ENCODE measurements around the gene P2RY12. TPM values are rescaled to one million over a fixed set of nuclear protein-coding genes. Genes with fewer than 3 reads are reported as not detected.

P2RY12 gene
- polyA plus RNA-seq, 3 donors from 2014 or later = 0.17 to 0.32 TPM; not detected in 1

- H3K36me3 Mint-ChIP-seq = no peaks in the 10 kb centered on the region
- H3K4me1 Mint-ChIP-seq = peaks cover 14 to 19% of the 10 kb centered on the region in 2 donors
- no peak for DNase-seq
- peaks cover 0 to 6% (median 5%) of the 10 kb centered on the region in 3 donors for H3K27me3 Mint-ChIP-seq (ENCODE audit: low read depth in 3 of 3)
- H3K4me3 Mint-ChIP-seq = no peak overlapping the region
- H3K27ac Mint-ChIP-seq = no peak overlapping the region
- H3K9me3 Mint-ChIP-seq = no peaks in the 10 kb centered on the region
Measured at GRCh38 chr3:151351219-151351618, 33.3 kb downstream of the P2RY12 start.

DNA sequence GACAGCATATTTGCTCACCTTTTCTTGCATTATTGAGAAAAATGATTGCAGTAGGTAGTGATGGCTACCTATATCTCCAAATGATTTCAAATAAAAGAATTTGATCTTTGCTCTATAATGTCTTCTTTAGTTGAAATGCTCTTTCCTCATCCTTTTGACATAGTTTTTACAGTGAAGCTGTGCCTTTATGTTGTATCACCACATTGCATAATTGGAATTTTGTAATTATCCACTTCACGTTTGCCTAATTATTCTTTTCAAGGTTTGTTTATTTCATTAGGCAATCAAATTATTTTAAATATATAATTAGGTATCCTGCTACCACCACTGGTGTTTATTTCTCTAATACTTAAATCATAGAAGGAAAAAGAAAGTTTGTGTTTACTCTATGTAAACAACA, 33.9 kb downstream of the P2RY12 start:
- H3K27me3 Mint-ChIP-seq (ENCODE audit: low read depth in 3 of 3) = peaks cover 0 to 6% (median 5%) of the 10 kb centered on the region in 3 donors
- no peak overlapping the region for H3K4me3 Mint-ChIP-seq
- peaks cover 20 to 25% of the 10 kb centered on the region in 2 donors for H3K4me1 Mint-ChIP-seq

GRCh38 chr3:151347432-151347831, 37.1 kb downstream of the P2RY12 start:
- peaks cover 20 to 31% of the 10 kb centered on the region in 2 donors for H3K4me1 Mint-ChIP-seq
- peak overlapping the region in 1 of 5 donors; percentile 3 for H3K4me3 Mint-ChIP-seq
- no peaks in the 10 kb centered on the region for H3K9me3 Mint-ChIP-seq
- peak in 1 of 3 donors; percentile 9 for DNase-seq
- peaks cover 2 to 9% (median 6%) of the 10 kb centered on the region in 3 donors for H3K27me3 Mint-ChIP-seq (ENCODE audit: low read depth in 3 of 3)
- peak overlapping the region in 2 of 6 donors; percentile 28 to 62 for H3K27ac Mint-ChIP-seq
- H3K36me3 Mint-ChIP-seq = no peaks in the 10 kb centered on the region

More for the DNA sequence above, 33.9 kb downstream of the P2RY12 start:
- Mint-ChIP-seq H3K36me3 (no peaks in the 10 kb centered on the region), H3K9me3 (no peaks in the 10 kb centered on the region), H3K27ac (no peak overlapping the region)
- DNase-seq = no peak

GRCh38 chr3:151346292-151346691, 38.3 kb downstream of the P2RY12 start:
- Mint-ChIP-seq H3K4me3 (peak overlapping the region; percentile 0 to 60 (median 55)), H3K27me3 (ENCODE audit: low read depth in 3 of 3) (peaks cover 2 to 9% (median 6%) of the 10 kb centered on the region in 3 donors), H3K4me1 (peaks cover 20 to 31% of the 10 kb centered on the region in 2 donors), H3K36me3 (no peaks in the 10 kb centered on the region), H3K9me3 (no peaks in the 10 kb centered on the region), H3K27ac (peak overlapping the region in 5 of 6 donors; percentile 30 to 67 (median 61))
- DNase-seq = peak; percentile 19 to 44 (median 34)

- peaks cover 2 to 9% (median 6%) of the 10 kb centered on the region in 3 donors for H3K27me3 Mint-ChIP-seq (ENCODE audit: low read depth in 3 of 3)
- peak in 1 of 3 donors; percentile 8 for DNase-seq
- H3K9me3 Mint-ChIP-seq = no peaks in the 10 kb centered on the region
- H3K27ac Mint-ChIP-seq = peak overlapping the region in 3 of 6 donors; percentile 56 to 67 (median 67)
- H3K36me3 Mint-ChIP-seq = no peaks in the 10 kb centered on the region
- peaks cover 20 to 31% of the 10 kb centered on the region in 2 donors for H3K4me1 Mint-ChIP-seq
- peak overlapping the region; percentile 0 to 60 (median 55) for H3K4me3 Mint-ChIP-seq
Measured at GRCh38 chr3:151345859-151346258, 38.7 kb downstream of the P2RY12 start.

- DNase-seq = no peak
- Mint-ChIP-seq H3K27ac (peak overlapping the region in 1 of 6 donors; percentile 66), H3K27me3 (ENCODE audit: low read depth in 3 of 3) (peaks cover 0 to 4% (median 2%) of the 10 kb centered on the region in 3 donors), H3K9me3 (no peaks in the 10 kb centered on the region), H3K4me3 (no peak overlapping the region), H3K4me1 (peaks cover 19 to 34% of the 10 kb centered on the region in 2 donors), H3K36me3 (no peaks in the 10 kb centered on the region)
Measured at GRCh38 chr3:151331696-151332095, 52.9 kb downstream of the P2RY12 start.

GRCh38 chr3:151330899-151331298, 53.7 kb downstream of the P2RY12 start:
- no peak overlapping the region for H3K27ac Mint-ChIP-seq
- DNase-seq = no peak
- no peak overlapping the region for H3K4me3 Mint-ChIP-seq
- H3K27me3 Mint-ChIP-seq (ENCODE audit: low read depth in 3 of 3) = peaks cover 0 to 4% (median 2%) of the 10 kb centered on the region in 3 donors
- no peaks in the 10 kb centered on the region for H3K9me3 Mint-ChIP-seq
- H3K36me3 Mint-ChIP-seq = no peaks in the 10 kb centered on the region
- peaks cover 19 to 34% of the 10 kb centered on the region in 2 donors for H3K4me1 Mint-ChIP-seq

GRCh38 chr3:151330379-151330778, 54.2 kb downstream of the P2RY12 start:
- peaks cover 19 to 34% of the 10 kb centered on the region in 2 donors for H3K4me1 Mint-ChIP-seq
- H3K27me3 Mint-ChIP-seq (ENCODE audit: low read depth in 3 of 3) = peaks cover 0 to 6% (median 2%) of the 10 kb centered on the region in 3 donors
- H3K9me3 Mint-ChIP-seq = no peaks in the 10 kb centered on the region
- H3K4me3 Mint-ChIP-seq = no peak overlapping the region
- H3K36me3 Mint-ChIP-seq = no peaks in the 10 kb centered on the region
- peak overlapping the region in 1 of 6 donors; percentile 78 for H3K27ac Mint-ChIP-seq
- no peak for DNase-seq

GRCh38 chr3:151329363-151329762, 55.2 kb downstream of the P2RY12 start, which contains the start of gene P2RY13:
Gene P2RY13, minus strand, starts transcription at chr3:151329549. Its CDS starts 21 bp downstream, at chr3:151329528.
- Mint-ChIP-seq H3K36me3 (no peaks in the 10 kb centered on the region), H3K27ac (peak within 1 kb of the TSS; percentile 64 to 79 (median 74))

DNA sequence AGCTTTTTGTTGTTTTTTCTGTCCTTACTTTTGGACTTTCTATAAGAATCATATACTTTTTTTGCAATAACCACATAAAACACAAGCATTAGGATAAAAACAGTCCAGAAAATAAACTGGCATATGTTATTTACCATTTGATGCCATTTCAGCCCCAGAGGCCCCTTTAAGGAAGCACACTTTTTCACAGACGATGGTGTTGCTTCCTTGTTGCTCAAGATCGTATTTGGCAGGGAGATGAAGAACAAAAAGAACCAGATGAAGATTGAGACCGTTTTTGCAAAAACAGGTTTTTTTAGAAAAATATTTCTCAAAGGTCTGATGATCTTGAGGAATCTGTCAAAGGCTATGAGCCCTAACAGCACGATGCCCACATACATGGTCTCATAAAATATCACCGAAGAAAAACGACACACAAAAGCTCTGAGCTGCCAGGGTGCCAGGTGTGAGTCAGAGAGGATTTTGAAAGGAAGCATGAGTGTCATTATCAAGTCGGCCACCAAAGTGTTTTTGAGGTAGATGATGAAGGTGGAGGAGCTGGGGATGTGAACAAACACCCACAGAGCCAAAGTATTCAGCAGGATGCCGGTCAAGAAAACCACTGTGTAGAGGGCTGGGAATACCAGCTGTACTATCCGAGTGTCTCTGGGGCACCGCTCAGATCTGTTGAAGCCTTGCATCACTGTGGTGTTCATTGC, 56.1 kb downstream of the P2RY12 start:
- Mint-ChIP-seq H3K4me3 (peak overlapping the region; percentile 36 to 80 (median 64)), H3K27me3 (ENCODE audit: low read depth in 3 of 3) (peaks cover 2 to 5% (median 2%) of the 10 kb centered on the region in 3 donors), H3K36me3 (no peaks in the 10 kb centered on the region), H3K9me3 (no peaks in the 10 kb centered on the region), H3K4me1 (peaks cover 19 to 34% of the 10 kb centered on the region in 2 donors), H3K27ac (peak overlapping the region; percentile 64 to 79 (median 74))
- peak; percentile 68 to 73 (median 69) for DNase-seq

More at GRCh38 chr3:151329363-151329762, 55.2 kb downstream of the P2RY12 start, which contains the start of gene P2RY13:
- DNase-seq = no peak
- H3K27me3 Mint-ChIP-seq (ENCODE audit: low read depth in 3 of 3) = peaks cover 0 to 5% (median 2%) of the 10 kb centered on the region in 3 donors
- H3K4me3 Mint-ChIP-seq = peak within 1 kb of the TSS; percentile 36 to 80 (median 64)
- peaks cover 19 to 34% of the 10 kb centered on the region in 2 donors for H3K4me1 Mint-ChIP-seq
- H3K9me3 Mint-ChIP-seq = no peaks in the 10 kb centered on the region

DNA sequence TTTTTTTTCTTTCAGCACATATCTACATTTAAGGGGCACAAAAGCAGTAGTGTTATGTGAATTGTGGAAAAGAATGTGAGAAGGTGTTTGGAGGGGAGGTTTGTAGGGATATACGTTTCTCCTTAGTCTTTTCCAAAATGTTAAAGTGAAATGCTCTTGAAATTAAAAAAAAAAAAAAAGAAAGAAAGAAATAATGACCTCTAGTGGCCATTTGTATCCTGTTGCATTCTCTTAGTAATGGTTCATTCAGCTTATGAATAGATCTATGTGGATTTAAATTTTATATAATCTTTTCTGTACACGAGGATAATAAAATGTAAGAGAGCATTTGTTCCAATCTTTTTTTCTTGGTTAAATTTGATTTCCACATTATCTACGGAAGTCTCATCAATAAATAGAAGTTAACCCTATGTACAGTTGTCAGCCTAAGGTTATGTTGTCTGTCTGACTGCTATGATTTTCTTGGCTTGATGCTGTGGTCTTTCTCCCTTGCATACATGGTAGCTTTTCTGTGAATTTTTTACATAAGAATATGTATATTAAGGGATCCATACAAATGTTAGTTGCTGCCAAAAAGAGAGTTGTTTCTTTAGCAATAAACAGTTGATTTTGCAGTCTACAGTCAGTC, 56.9 kb downstream of the P2RY12 start:
- Mint-ChIP-seq H3K9me3 (no peaks in the 10 kb centered on the region), H3K27ac (peak overlapping the region in 3 of 6 donors; percentile 69 to 79 (median 78)), H3K36me3 (no peaks in the 10 kb centered on the region), H3K27me3 (ENCODE audit: low read depth in 3 of 3) (peaks cover 2 to 5% (median 2%) of the 10 kb centered on the region in 3 donors), H3K4me1 (peaks cover 16 to 28% of the 10 kb centered on the region in 2 donors), H3K4me3 (peak overlapping the region in 3 of 5 donors; percentile 36 to 64 (median 64))
- peak in 2 of 3 donors; percentile 8 to 10 for DNase-seq

GRCh38 chr3:151322511-151322910, 62.0 kb downstream of the P2RY12 start:
- no peak overlapping the region for H3K4me3 Mint-ChIP-seq
- no peaks in the 10 kb centered on the region for H3K36me3 Mint-ChIP-seq
- DNase-seq = no peak
- no peak overlapping the region for H3K27ac Mint-ChIP-seq
- no peaks in the 10 kb centered on the region for H3K9me3 Mint-ChIP-seq
- H3K4me1 Mint-ChIP-seq = peaks cover 2 to 4% of the 10 kb centered on the region in 2 donors
- H3K27me3 Mint-ChIP-seq (ENCODE audit: low read depth in 3 of 3) = peaks cover 0 to 5% (median 2%) of the 10 kb centered on the region in 3 donors

DNA sequence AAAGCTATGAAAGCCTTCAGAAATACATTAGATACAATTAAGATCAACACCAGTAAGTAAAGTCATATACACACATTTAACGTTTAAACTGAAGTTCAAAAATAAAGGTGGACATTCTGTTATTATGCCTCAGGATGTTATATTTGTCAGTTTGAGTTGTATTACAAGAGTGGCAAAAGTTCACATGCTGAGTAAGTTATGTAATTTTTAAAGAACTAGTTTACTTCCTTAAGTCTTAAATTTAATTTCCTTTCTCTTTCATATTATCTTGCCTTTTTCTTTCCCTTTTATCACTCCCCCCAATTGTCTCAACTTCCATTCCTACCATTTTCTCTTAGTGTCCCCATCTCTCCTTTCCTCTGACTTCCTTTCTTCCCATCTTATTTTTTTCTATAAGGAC, 63.0 kb downstream of the P2RY12 start:
- H3K27me3 Mint-ChIP-seq (ENCODE audit: low read depth in 3 of 3) = peaks cover 0 to 5% (median 2%) of the 10 kb centered on the region in 3 donors
- no peaks in the 10 kb centered on the region for H3K4me1 Mint-ChIP-seq
- DNase-seq = no peak
- no peak overlapping the region for H3K4me3 Mint-ChIP-seq
- no peaks in the 10 kb centered on the region for H3K9me3 Mint-ChIP-seq
- H3K36me3 Mint-ChIP-seq = no peaks in the 10 kb centered on the region
- H3K27ac Mint-ChIP-seq = no peak overlapping the region

DNA sequence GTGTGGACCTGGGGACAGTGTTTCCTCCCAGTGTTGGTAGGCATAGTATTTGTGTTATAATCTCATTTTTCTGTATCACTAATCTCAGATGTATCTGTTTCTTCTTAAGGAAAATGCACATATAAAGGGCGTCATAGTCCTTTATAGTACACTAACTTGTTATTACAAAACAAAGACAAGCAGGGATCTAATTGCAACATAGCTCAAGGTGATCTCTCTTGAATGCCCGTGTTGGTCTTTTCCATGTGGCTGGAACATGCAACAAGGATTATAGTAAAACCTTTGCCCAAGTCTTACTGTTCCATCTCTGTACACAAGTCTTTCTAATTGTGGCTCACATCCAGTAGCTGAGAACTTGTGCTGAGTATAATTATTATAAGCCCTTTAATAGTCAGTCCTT, 64.4 kb downstream of the P2RY12 start:
- H3K4me1 Mint-ChIP-seq = no peaks in the 10 kb centered on the region
- no peak overlapping the region for H3K4me3 Mint-ChIP-seq
- DNase-seq = no peak
- H3K27ac Mint-ChIP-seq = no peak overlapping the region
- no peaks in the 10 kb centered on the region for H3K9me3 Mint-ChIP-seq
- H3K36me3 Mint-ChIP-seq = no peaks in the 10 kb centered on the region
- peaks cover 0 to 3% (median under 1%) of the 10 kb centered on the region in 3 donors for H3K27me3 Mint-ChIP-seq (ENCODE audit: low read depth in 3 of 3)

Measured in immature natural killer cell (primary cell).